ENCODE results near the gene STK38L. TPM values are rescaled to one million over a fixed set of nuclear protein-coding genes. Genes with fewer than 3 reads are reported as not detected.

Gene STK38L
- total and polyA plus RNA-seq, 2 of the 8 experiments (the other 6 are each of a cell fraction or from before 2014, with no cell fraction given): 8.1 to 63.6 TPM

- no peak for TF ChIP-seq KDM1A (IDR thresholded peaks at IDR 0.05; ENCODE audit: borderline replicate concordance, low read length)
- TF ChIP-seq SP4 (IDR thresholded peaks at IDR 0.05; ENCODE audit: low read length): no peak
Observed at GRCh38 chr12:27233814-27234213, 10.3 kb upstream of the STK38L start (continued).

Measured in H1 (cell line).